Measurements from ENCODE around the gene XYLT1.

The XYLT1 gene

GRCh38 chr16:17515421-17516210 lies 44.9 kb upstream of the XYLT1 start:
- Histone ChIP-seq H3K4me3 (ENCODE audit: low read length) (no peak overlapping the region), H3K4ac (ENCODE audit: low read depth, low read length) (no peak overlapping the region), H3K56ac (ENCODE audit: low read length) (no peak overlapping the region), H3K79me2 (ENCODE audit: control insufficient read depth, insufficient read depth, low read length) (no peaks in the 10 kb centered on the region), H3K27ac (ENCODE audit: low read depth, low read length) (no peak overlapping the region), H3K79me1 (ENCODE audit: low read length) (no peaks in the 10 kb centered on the region), H2AK5ac (ENCODE audit: low read length) (no peak overlapping the region), H3K9ac (ENCODE audit: low read length) (no peak overlapping the region), H3K23ac (ENCODE audit: low read length) (no peak overlapping the region), H3K18ac (ENCODE audit: low read length) (no peak overlapping the region), H3K4me1 (ENCODE audit: control insufficient read depth, low read depth, low read length) (no peaks in the 10 kb centered on the region), H3K4me2 (ENCODE audit: low read length) (no peak overlapping the region), H2BK5ac (ENCODE audit: low read length) (no peak overlapping the region), H3K36me3 (ENCODE audit: control insufficient read depth, insufficient read depth, low read length) (no peaks in the 10 kb centered on the region), H4K5ac (ENCODE audit: low read length) (no peak overlapping the region), H4K8ac (ENCODE audit: low read depth, low read length) (no peak overlapping the region), H2BK120ac (ENCODE audit: low read depth, low read length) (no peak overlapping the region), H2BK15ac (replicated peaks; ENCODE audit: low read depth) (no peak overlapping the region), H3K27me3 (ENCODE audit: insufficient read depth, low read length, poor library complexity) (no peaks in the 10 kb centered on the region)
- no peak for DNase-seq
- WGBS (ENCODE audit: extremely low coverage, insufficient coverage, low lambda C conversion rate): no CpG with 5 or more reads among the region's 10 CpGs

GRCh38 chr16:17512636-17513220 lies 42.0 kb upstream of the XYLT1 start:
- H2AK5ac ChIP-seq (ENCODE audit: low read length): no peak overlapping the region
- no peaks in the 10 kb centered on the region for H3K79me2 ChIP-seq (ENCODE audit: control insufficient read depth, insufficient read depth, low read length)
- no peak overlapping the region for H2BK15ac ChIP-seq (replicated peaks; ENCODE audit: low read depth)
- no peaks in the 10 kb centered on the region for H3K27me3 ChIP-seq (ENCODE audit: insufficient read depth, low read length, poor library complexity)
- H3K56ac ChIP-seq (ENCODE audit: low read length): no peak overlapping the region
- H3K4ac ChIP-seq (ENCODE audit: low read depth, low read length): no peak overlapping the region
- no peak overlapping the region for H4K5ac ChIP-seq (ENCODE audit: low read length)
- no peak overlapping the region for H3K9ac ChIP-seq (ENCODE audit: low read length)
- WGBS (ENCODE audit: extremely low coverage, insufficient coverage, low lambda C conversion rate): no CpG with 5 or more reads among the region's 6 CpGs
- no peak overlapping the region for H2BK5ac ChIP-seq (ENCODE audit: low read length)
- H3K79me1 ChIP-seq (ENCODE audit: low read length): no peaks in the 10 kb centered on the region
- H4K8ac ChIP-seq (ENCODE audit: low read depth, low read length): no peak overlapping the region
- H3K18ac ChIP-seq (ENCODE audit: low read length): no peak overlapping the region
- no peaks in the 10 kb centered on the region for H3K36me3 ChIP-seq (ENCODE audit: control insufficient read depth, insufficient read depth, low read length)
- H3K4me3 ChIP-seq (ENCODE audit: low read length): no peak overlapping the region
- H3K4me2 ChIP-seq (ENCODE audit: low read length): no peak overlapping the region
- H3K23ac ChIP-seq (ENCODE audit: low read length): no peak overlapping the region
- no peak overlapping the region for H2BK120ac ChIP-seq (ENCODE audit: low read depth, low read length)
- H3K4me1 ChIP-seq (ENCODE audit: control insufficient read depth, low read depth, low read length): no peaks in the 10 kb centered on the region
- H3K27ac ChIP-seq (ENCODE audit: low read depth, low read length): no peak overlapping the region
- no peak for DNase-seq

DNA sequence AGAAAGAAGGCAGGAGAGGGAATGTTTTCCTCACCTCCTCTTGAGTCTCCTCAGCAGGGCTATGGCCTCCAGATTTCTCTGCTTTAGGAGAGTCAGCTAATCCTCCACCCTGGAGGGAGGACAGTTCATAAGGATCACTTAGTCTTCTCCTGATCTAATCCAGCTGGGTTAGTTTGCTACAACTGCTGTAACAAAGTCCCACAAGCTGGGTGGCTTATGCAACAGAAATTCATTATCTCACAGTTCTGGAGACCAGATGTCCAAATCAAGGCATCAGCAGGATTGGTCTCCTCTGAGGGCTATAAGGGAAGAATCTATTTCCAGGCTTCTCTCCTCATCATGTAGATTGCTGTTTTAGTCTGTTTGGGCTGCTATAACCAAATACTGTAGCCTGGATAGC lies 40.6 kb upstream of the XYLT1 start:
- Histone ChIP-seq H3K9ac (ENCODE audit: low read length) (no peak overlapping the region), H3K4me2 (ENCODE audit: low read length) (no peak overlapping the region), H3K79me1 (ENCODE audit: low read length) (no peaks in the 10 kb centered on the region), H2BK5ac (ENCODE audit: low read length) (no peak overlapping the region), H3K79me2 (ENCODE audit: control insufficient read depth, insufficient read depth, low read length) (no peaks in the 10 kb centered on the region), H3K23ac (ENCODE audit: low read length) (no peak overlapping the region), H3K18ac (ENCODE audit: low read length) (no peak overlapping the region), H3K4me3 (ENCODE audit: low read length) (no peak overlapping the region), H3K27me3 (ENCODE audit: insufficient read depth, low read length, poor library complexity) (no peaks in the 10 kb centered on the region), H4K8ac (ENCODE audit: low read depth, low read length) (no peak overlapping the region), H3K27ac (ENCODE audit: low read depth, low read length) (no peak overlapping the region), H3K56ac (ENCODE audit: low read length) (no peak overlapping the region), H3K4ac (ENCODE audit: low read depth, low read length) (no peak overlapping the region), H2BK15ac (replicated peaks; ENCODE audit: low read depth) (no peak overlapping the region), H3K4me1 (ENCODE audit: control insufficient read depth, low read depth, low read length) (no peaks in the 10 kb centered on the region), H3K36me3 (ENCODE audit: control insufficient read depth, insufficient read depth, low read length) (no peaks in the 10 kb centered on the region), H2AK5ac (ENCODE audit: low read length) (no peak overlapping the region), H4K5ac (ENCODE audit: low read length) (no peak overlapping the region), H2BK120ac (ENCODE audit: low read depth, low read length) (no peak overlapping the region)
- DNase-seq: no peak

DNA sequence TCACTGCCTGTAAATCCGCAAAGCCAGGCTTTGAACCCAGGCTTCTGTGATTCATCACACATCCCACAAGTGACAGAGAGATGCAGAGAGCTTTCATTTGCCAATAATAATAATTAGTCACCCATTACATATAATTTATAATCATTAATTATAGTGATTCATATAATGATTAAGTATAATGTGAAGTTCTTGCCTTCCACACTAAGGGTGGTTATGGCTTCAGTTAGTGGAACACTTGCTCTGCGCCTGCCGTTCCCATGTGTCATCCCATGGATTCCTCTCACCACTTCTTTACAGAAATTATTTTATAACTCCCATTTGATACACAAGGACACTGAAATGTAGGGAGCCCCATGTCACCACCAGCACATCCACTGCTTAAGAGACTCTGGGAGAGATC lies 39.8 kb upstream of the XYLT1 start:
- no peak overlapping the region for H2BK120ac ChIP-seq (ENCODE audit: low read depth, low read length)
- no peak for DNase-seq
- no peak overlapping the region for H3K18ac ChIP-seq (ENCODE audit: low read length)
- H3K79me2 ChIP-seq (ENCODE audit: control insufficient read depth, insufficient read depth, low read length): no peaks in the 10 kb centered on the region
- H3K4ac ChIP-seq (ENCODE audit: low read depth, low read length): no peak overlapping the region
- H4K5ac ChIP-seq (ENCODE audit: low read length): no peak overlapping the region
- H3K23ac ChIP-seq (ENCODE audit: low read length): no peak overlapping the region
- no peaks in the 10 kb centered on the region for H3K36me3 ChIP-seq (ENCODE audit: control insufficient read depth, insufficient read depth, low read length)
- no CpG with 5 or more reads among the region's 3 CpGs for WGBS (ENCODE audit: extremely low coverage, insufficient coverage, low lambda C conversion rate)
- no peaks in the 10 kb centered on the region for H3K4me1 ChIP-seq (ENCODE audit: control insufficient read depth, low read depth, low read length)
- H4K8ac ChIP-seq (ENCODE audit: low read depth, low read length): no peak overlapping the region
- no peaks in the 10 kb centered on the region for H3K27me3 ChIP-seq (ENCODE audit: insufficient read depth, low read length, poor library complexity)
- H3K56ac ChIP-seq (ENCODE audit: low read length): no peak overlapping the region
- H3K27ac ChIP-seq (ENCODE audit: low read depth, low read length): no peak overlapping the region
- no peak overlapping the region for H2BK5ac ChIP-seq (ENCODE audit: low read length)
- no peak overlapping the region for H2BK15ac ChIP-seq (replicated peaks; ENCODE audit: low read depth)
- no peaks in the 10 kb centered on the region for H3K79me1 ChIP-seq (ENCODE audit: low read length)
- H2AK5ac ChIP-seq (ENCODE audit: low read length): no peak overlapping the region
- H3K9ac ChIP-seq (ENCODE audit: low read length): no peak overlapping the region
- no peak overlapping the region for H3K4me3 ChIP-seq (ENCODE audit: low read length)
- H3K4me2 ChIP-seq (ENCODE audit: low read length): no peak overlapping the region

GRCh38 chr16:17509194-17509593 lies 38.4 kb upstream of the XYLT1 start:
- Histone ChIP-seq H3K79me1 (ENCODE audit: low read length) (no peaks in the 10 kb centered on the region), H3K23ac (ENCODE audit: low read length) (no peak overlapping the region), H3K18ac (ENCODE audit: low read length) (no peak overlapping the region), H3K27me3 (ENCODE audit: insufficient read depth, low read length, poor library complexity) (no peaks in the 10 kb centered on the region), H3K4me3 (ENCODE audit: low read length) (no peak overlapping the region), H4K8ac (ENCODE audit: low read depth, low read length) (no peak overlapping the region), H2BK5ac (ENCODE audit: low read length) (no peak overlapping the region), H2AK5ac (ENCODE audit: low read length) (no peak overlapping the region), H3K4ac (ENCODE audit: low read depth, low read length) (no peak overlapping the region), H3K9ac (ENCODE audit: low read length) (no peak overlapping the region), H3K4me1 (ENCODE audit: control insufficient read depth, low read depth, low read length) (no peaks in the 10 kb centered on the region), H3K27ac (ENCODE audit: low read depth, low read length) (no peak overlapping the region), H2BK15ac (replicated peaks; ENCODE audit: low read depth) (no peak overlapping the region), H3K36me3 (ENCODE audit: control insufficient read depth, insufficient read depth, low read length) (no peaks in the 10 kb centered on the region), H3K79me2 (ENCODE audit: control insufficient read depth, insufficient read depth, low read length) (no peaks in the 10 kb centered on the region), H4K5ac (ENCODE audit: low read length) (no peak overlapping the region), H3K56ac (ENCODE audit: low read length) (no peak overlapping the region), H2BK120ac (ENCODE audit: low read depth, low read length) (no peak overlapping the region), H3K4me2 (ENCODE audit: low read length) (no peak overlapping the region)
- peak; percentile 26 for DNase-seq
- WGBS (ENCODE audit: extremely low coverage, insufficient coverage, low lambda C conversion rate): no CpG with 5 or more reads among the region's 3 CpGs

- Histone ChIP-seq H2BK5ac (ENCODE audit: low read length) (no peak overlapping the region), H3K4me3 (ENCODE audit: low read length) (no peak overlapping the region), H3K79me1 (ENCODE audit: low read length) (no peaks in the 10 kb centered on the region), H3K27me3 (ENCODE audit: insufficient read depth, low read length, poor library complexity) (no peaks in the 10 kb centered on the region), H3K27ac (ENCODE audit: low read depth, low read length) (no peak overlapping the region), H3K36me3 (ENCODE audit: control insufficient read depth, insufficient read depth, low read length) (no peaks in the 10 kb centered on the region), H3K56ac (ENCODE audit: low read length) (no peak overlapping the region), H3K23ac (ENCODE audit: low read length) (no peak overlapping the region), H3K4me2 (ENCODE audit: low read length) (no peak overlapping the region), H2AK5ac (ENCODE audit: low read length) (no peak overlapping the region), H3K4me1 (ENCODE audit: control insufficient read depth, low read depth, low read length) (no peaks in the 10 kb centered on the region), H2BK120ac (ENCODE audit: low read depth, low read length) (no peak overlapping the region), H2BK15ac (replicated peaks; ENCODE audit: low read depth) (no peak overlapping the region), H4K8ac (ENCODE audit: low read depth, low read length) (no peak overlapping the region), H3K9ac (ENCODE audit: low read length) (no peak overlapping the region), H4K5ac (ENCODE audit: low read length) (no peak overlapping the region), H3K79me2 (ENCODE audit: control insufficient read depth, insufficient read depth, low read length) (no peaks in the 10 kb centered on the region), H3K4ac (ENCODE audit: low read depth, low read length) (no peak overlapping the region), H3K18ac (ENCODE audit: low read length) (no peak overlapping the region)
- DNase-seq: no peak
- WGBS (ENCODE audit: extremely low coverage, insufficient coverage, low lambda C conversion rate): no CpG with 5 or more reads among the region's 9 CpGs
Observed at GRCh38 chr16:17508303-17508702, 37.5 kb upstream of the XYLT1 start.
